Stomach (tissue), 9 donors: ENCODE results near the gene GSG1L. TPM values are rescaled to one million over a fixed set of nuclear protein-coding genes. Genes with fewer than 3 reads are reported as not detected.

Experiments used
- DNase-seq, 2 donors: peaks; one replicate each; pipeline versions ENCODE4 v3.0.0 to v3.0.0-alpha.2; 2013 to 2019
- H3K27ac ChIP-seq, 5 donors: fragments of 200-600 bp in 4 of 5; sonication (generic) in 4 of 5; one replicate each; pipeline ENCODE4 v1.5.1; 2013 to 2019; ENCODE audit warnings: mild to moderate bottlenecking in 1 of 5, moderate library complexity in 1 of 5
- H3K27me3 ChIP-seq, 3 donors: fragments of 200-600 bp; sonication (generic); one replicate each; pipeline ENCODE4 v1.5.1; 2017 to 2019; ENCODE audit warnings: mixed run types in 1 of 3
- H3K36me3 ChIP-seq, 4 donors: fragments of 200-600 bp; sonication (generic); 1 replicate in 3 of 4; 2 replicates in 1 of 4; pipeline ENCODE4 v1.5.1; 2016 to 2019
- H3K4me1 ChIP-seq, 4 donors: fragments of 200-600 bp; sonication (generic); one replicate each; pipeline ENCODE4 v1.5.1; 2016 to 2019
- H3K4me3 ChIP-seq, 4 donors: fragments of 200-600 bp; sonication (generic) in 3 of 4; one replicate each; pipeline ENCODE4 v1.5.1; 2016 to 2019; ENCODE audit warnings: mild to moderate bottlenecking in 1 of 4
- H3K9me3 ChIP-seq, 4 donors: fragments of 200-600 bp; sonication (generic); one replicate each; pipeline ENCODE4 v1.5.1; 2016 to 2019
- EP300 ChIP-seq: sonication (generic); formaldehyde crosslinking; IDR thresholded peaks from one replicate; pipeline ENCODE4 v1.6.1; 2017; ENCODE audit warnings: antibody characterized with exemption
- POLR2A ChIP-seq, 4 donors: fragments of 450-650 bp; IDR thresholded peaks; one replicate each; pipeline ENCODE4 v1.6.1; 2016; ENCODE audit warnings: antibody characterized with exemption in 4 of 4, control low read depth in 2 of 4, mild to moderate bottlenecking in 1 of 4, moderate library complexity in 1 of 4
- POLR2AphosphoS5 ChIP-seq, 3 donors: sonication (generic); formaldehyde crosslinking; IDR thresholded peaks; one replicate each; pipeline ENCODE4 v1.6.1; 2016; ENCODE audit warnings: antibody characterized with exemption in 3 of 3
- WGBS, 5 donors: extraction: QIAGEN DNeasy Blood & Tissue Kit in 3 of 5; methylation state at CpG; one replicate each; pipeline versions ENCODE4 v1.1.5 to v1.1.7; 2013 to 2018; 5-methylcytosine and 5-hydroxymethylcytosine counted together
- intact Hi-C: fragments of 100-400 bp; cut with DNase I; formaldehyde crosslinking; loops from one replicate; pipeline ENCODE4 v1.15.1; 2023; ENCODE audit warnings: low total_unique reads
- polyA plus RNA-seq, 3 donors: library from polyadenylated mRNA; stranded (reverse); fragments of 200-250 nt; gene quantifications; one replicate each; pipeline ENCODE4 v1.2.3, GENCODE V29; 2013
- total RNA-seq, 5 donors: library from RNA; depleted of rRNA; stranded (reverse); fragments of >200 nt; gene quantifications; one replicate each; pipeline versions ENCODE4 v1.1.0 to v1.2.3, GENCODE V29; 2014 to 2016
- TF ChIP-seq, protein P1 (sequence below), 7 experiments: fragments of 450-650 bp in 4 of 7; fragments of 200-600 bp in 3 of 7; sonication (generic) in 3 of 7; IDR thresholded peaks; one replicate each; pipeline ENCODE4 v1.5.1; 2016 to 2019; ENCODE audit warnings: antibody characterized with exemption in 7 of 7, control low read depth in 2 of 7, mild to moderate bottlenecking in 1 of 7
- donor health status: healthy with polysubstance abuse.
- donor health status: Bipolar disorder and iron deficiency.
- donor health status: healthy.

The GSG1L gene
- total and polyA plus RNA-seq, 8 donors, result 0.06 TPM; not detected in 7

DNA sequence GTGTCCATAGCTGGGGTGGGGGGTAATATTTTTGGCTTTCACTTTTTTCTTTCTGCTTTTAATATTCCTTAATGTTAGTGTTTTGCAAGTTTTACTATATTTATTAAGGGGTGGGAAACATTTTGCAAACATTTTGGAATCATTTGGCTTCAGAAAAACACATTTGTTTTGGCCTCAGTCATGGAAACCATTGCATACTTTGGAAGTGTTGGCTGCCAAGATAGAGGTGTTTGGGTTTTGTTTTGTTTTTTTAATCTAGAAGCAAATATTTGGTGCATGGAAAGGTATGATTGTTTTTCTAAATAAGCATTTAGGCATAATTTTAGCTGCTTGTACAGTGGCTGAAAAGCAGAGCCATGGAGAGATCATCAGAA, 270.3 kb downstream of the GSG1L start:
- H3K4me1 ChIP-seq, result peaks cover 0 to 4% (median 0%) of the 10 kb centered on the region in 4 donors
- no peak overlapping the region for H3K27ac ChIP-seq
- no peaks in the 10 kb centered on the region for H3K36me3 ChIP-seq
- H3K27me3 ChIP-seq, result no peaks in the 10 kb centered on the region
- H3K4me3 ChIP-seq, result no peak overlapping the region
- no peaks in the 10 kb centered on the region for H3K9me3 ChIP-seq
- intact Hi-C loops, result no loop called here
- TF ChIP-seq EP300 (no peak), POLR2AphosphoS5 (IDR thresholded peaks at IDR 0.05) (no peak), POLR2A (IDR thresholded peaks at IDR 0.05) (no peak)
- TF ChIP-seq, protein P1, sequence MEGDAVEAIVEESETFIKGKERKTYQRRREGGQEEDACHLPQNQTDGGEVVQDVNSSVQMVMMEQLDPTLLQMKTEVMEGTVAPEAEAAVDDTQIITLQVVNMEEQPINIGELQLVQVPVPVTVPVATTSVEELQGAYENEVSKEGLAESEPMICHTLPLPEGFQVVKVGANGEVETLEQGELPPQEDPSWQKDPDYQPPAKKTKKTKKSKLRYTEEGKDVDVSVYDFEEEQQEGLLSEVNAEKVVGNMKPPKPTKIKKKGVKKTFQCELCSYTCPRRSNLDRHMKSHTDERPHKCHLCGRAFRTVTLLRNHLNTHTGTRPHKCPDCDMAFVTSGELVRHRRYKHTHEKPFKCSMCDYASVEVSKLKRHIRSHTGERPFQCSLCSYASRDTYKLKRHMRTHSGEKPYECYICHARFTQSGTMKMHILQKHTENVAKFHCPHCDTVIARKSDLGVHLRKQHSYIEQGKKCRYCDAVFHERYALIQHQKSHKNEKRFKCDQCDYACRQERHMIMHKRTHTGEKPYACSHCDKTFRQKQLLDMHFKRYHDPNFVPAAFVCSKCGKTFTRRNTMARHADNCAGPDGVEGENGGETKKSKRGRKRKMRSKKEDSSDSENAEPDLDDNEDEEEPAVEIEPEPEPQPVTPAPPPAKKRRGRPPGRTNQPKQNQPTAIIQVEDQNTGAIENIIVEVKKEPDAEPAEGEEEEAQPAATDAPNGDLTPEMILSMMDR (IDR thresholded peaks at IDR 0.05), result no peak
- DNase-seq, result no peak

DNA sequence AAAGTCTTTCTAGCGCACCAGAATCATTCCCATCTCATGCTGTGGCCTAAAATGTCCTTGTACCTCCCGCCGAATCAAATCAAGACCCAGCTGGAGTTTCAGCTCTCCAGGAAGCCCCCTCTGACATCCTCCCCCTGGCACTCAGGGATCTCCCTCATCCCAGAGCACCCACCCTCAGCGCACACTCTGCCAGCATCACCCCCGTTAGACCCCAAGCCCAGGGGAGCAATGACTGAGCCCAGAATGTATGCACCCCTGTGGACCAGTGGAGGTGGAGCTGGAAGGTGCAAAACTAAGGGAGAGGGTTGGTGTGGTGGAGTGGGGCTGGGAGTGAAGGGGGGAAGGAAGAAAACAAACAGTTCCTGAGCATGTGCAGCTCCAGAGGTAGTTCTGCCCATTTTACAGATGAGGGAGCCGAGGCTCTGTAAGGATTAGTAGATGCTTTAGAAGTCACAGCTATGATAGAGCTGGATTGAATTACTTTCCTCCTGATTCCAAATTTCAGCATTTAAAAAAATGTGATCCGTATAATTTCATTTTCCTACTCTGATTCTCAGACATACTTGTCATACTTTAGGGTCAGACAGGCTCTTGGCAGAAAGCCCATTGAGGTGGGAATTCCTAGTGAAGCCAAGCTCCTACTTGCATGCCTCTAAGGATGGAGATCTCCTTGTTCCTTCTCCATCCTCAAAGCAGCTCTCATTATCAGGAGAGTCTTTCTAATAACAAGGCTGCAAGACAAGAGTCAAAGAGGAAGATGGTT, 270.8 kb downstream of the GSG1L start:
- Histone ChIP-seq H3K36me3 (no peaks in the 10 kb centered on the region), H3K9me3 (no peaks in the 10 kb centered on the region), H3K27me3 (no peaks in the 10 kb centered on the region), H3K4me1 (peaks cover 0 to 4% (median 0%) of the 10 kb centered on the region in 4 donors), H3K27ac (no peak overlapping the region), H3K4me3 (no peak overlapping the region)
- TF ChIP-seq, protein P1 (IDR thresholded peaks at IDR 0.05), result no peak
- TF ChIP-seq POLR2A (IDR thresholded peaks at IDR 0.05), result no peak
- WGBS, 5 donors, result 79 to 89% (median 84%) methylated on average over 7 of the region's 7 CpGs
- DNase-seq, result no peak
- intact Hi-C loops, result no loop called here

DNA sequence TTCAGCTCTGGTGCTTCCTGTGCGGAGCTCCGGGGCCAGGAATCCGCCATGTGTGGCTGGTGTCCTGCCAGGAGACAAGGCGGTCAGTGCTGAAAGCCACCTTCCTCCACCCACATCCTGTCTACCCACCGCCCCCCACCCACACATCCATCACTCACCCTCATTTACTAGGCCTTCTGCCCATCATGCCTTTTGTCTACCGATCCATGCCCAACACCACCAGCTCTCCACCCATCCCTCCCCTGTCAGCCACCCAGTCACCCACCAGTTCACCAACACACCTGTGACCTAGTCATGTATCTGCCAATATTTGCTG, 272.2 kb downstream of the GSG1L start:
- Histone ChIP-seq H3K4me1 (peaks cover 0 to 4% (median 0%) of the 10 kb centered on the region in 4 donors), H3K4me3 (no peak overlapping the region), H3K27me3 (peaks cover 0 to under 1% (median 0%) of the 10 kb centered on the region in 3 donors), H3K27ac (no peak overlapping the region), H3K9me3 (no peaks in the 10 kb centered on the region), H3K36me3 (no peaks in the 10 kb centered on the region)
- TF ChIP-seq, protein P1 (IDR thresholded peaks at IDR 0.05), result no peak
- TF ChIP-seq POLR2A (IDR thresholded peaks at IDR 0.05), result no peak
- no peak for TF ChIP-seq POLR2AphosphoS5 (IDR thresholded peaks at IDR 0.05)
- TF ChIP-seq EP300, result no peak
- intact Hi-C loops, result no loop called here
- WGBS, 5 donors, result 77 to 87% (median 82%) methylated on average over 5 to 6 of the region's 6 CpGs
- DNase-seq, result no peak

DNA sequence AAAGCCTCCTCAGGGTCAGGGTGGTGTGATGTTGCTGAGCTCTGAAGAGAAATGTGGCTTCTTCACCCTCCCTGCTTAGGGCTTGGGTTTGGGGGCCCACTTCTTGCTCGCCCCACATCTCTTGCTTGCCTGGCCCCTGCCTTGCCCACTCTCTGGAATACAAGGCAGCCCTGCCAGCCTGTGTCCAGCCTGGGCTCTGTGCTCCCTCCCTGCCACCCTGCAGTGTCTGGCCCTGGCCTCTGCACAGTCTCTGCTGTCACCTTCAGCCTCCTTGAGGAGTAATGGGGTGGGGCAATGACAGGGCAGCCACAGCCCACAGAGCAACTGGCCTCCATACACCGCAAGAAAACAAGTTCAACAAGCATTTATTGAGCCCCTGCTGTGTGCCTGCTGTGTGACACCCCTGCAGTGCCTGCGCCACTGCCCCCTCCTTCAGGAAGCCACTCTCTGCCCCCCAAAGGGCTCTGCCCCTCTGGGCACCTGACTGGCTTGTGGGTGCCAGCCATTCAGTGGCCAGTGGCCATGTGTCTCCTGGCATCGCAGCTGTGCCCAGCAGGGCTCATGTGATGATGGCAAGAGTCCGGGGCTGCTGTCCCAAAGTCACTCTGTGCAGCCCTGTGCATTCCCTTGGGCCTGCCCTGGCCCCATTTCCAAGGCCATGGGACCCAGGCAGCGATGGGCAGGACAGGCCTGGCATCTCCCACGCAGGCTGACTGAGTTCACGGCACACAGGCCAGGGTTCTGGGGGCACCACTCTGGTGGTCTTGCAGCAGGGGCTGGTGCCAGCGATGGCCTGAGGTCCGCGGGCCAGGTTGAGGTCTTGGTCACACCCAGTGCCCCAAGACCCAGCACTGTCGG, 272.7 kb downstream of the GSG1L start:
- TF ChIP-seq, protein P1 (IDR thresholded peaks at IDR 0.05), result no peak
- no peak overlapping the region for H3K27ac ChIP-seq
- H3K36me3 ChIP-seq, result no peaks in the 10 kb centered on the region
- H3K4me1 ChIP-seq, result peaks cover 0 to 4% (median 0%) of the 10 kb centered on the region in 4 donors
- H3K4me3 ChIP-seq, result no peak overlapping the region
- intact Hi-C loops, result no loop called here
- H3K9me3 ChIP-seq, result no peaks in the 10 kb centered on the region
- no peak for DNase-seq
- WGBS, 5 donors, result 83 to 86% (median 85%) methylated on average over 5 to 12 of the region's 12 CpGs
- peaks cover 0 to 6% (median 0%) of the 10 kb centered on the region in 3 donors for H3K27me3 ChIP-seq
